Activated CD8-positive, alpha-beta T cell treated with anti-CD3 and anti-CD28 coated beads, Interleukin-2, amount 10 ng/mL, durations not matched to agents 7 days and 5 days (primary cell): ENCODE data around the gene DSTN. TPM values are rescaled to one million over a fixed set of nuclear protein-coding genes. Genes with fewer than 3 reads are reported as not detected.

Experiments
- ATAC-seq: fragments of 150-1000 bp; cut with Tn5 transposase; one replicate; pipeline ENCODE4 v1.10.0; 2021; ENCODE audit warnings: moderate library complexity
- CTCF ChIA-PET: fragments of 350-600 bp; sonication (Branson Sonifier 250); formaldehyde crosslinking; loops from one replicate; lab custom pipeline; 2021; ENCODE audit warnings: antibody characterized with exemption; lab: Charles Lee
- POLR2A ChIA-PET: fragments of 350-600 bp; sonication (Branson Sonifier 250); formaldehyde crosslinking; loops from one replicate; lab custom pipeline; 2021; ENCODE audit warnings: antibody characterized with exemption; lab: Charles Lee
- DNase-seq: peaks from one replicate; pipeline ENCODE4 v3.0.0-alpha.2; 2020
- H3K27ac Mint-ChIP-seq: one replicate; pipeline ENCODE4 v1.8.0; 2021; ENCODE audit warnings: mild to moderate bottlenecking, mixed read lengths
- H3K27me3 Mint-ChIP-seq: one replicate; pipeline ENCODE4 v1.8.0; 2021; ENCODE audit warnings: low read depth, mixed read lengths
- H3K36me3 Mint-ChIP-seq: one replicate; pipeline ENCODE4 v1.8.0; 2021; ENCODE audit warnings: low read depth, mixed read lengths
- H3K4me1 Mint-ChIP-seq: one replicate; pipeline ENCODE4 v1.8.0; 2021; ENCODE audit warnings: low read depth, mixed read lengths
- H3K4me3 Mint-ChIP-seq: one replicate; pipeline ENCODE4 v1.8.0; 2021; ENCODE audit warnings: mild to moderate bottlenecking, mixed read lengths
- H3K9me3 Mint-ChIP-seq: one replicate; pipeline ENCODE4 v1.8.0; 2022; ENCODE audit warnings: mixed read lengths; ENCODE audit not compliant: insufficient read depth
- total RNA-seq, 2 experiments: library from RNA; stranded (reverse); gene quantifications; one replicate each; pipeline ENCODE4 v1.2.3, GENCODE V29; 2021

Gene DSTN
- total RNA-seq, 2 experiments from 2014 or later = 59.0 to 63.6 TPM

GRCh38 chr20:17566345-17566744, 3.5 kb upstream of the DSTN start:
- Mint-ChIP-seq H3K27ac (no peak overlapping the region), H3K4me3 (no peak overlapping the region), H3K27me3 (peaks cover 24% of the 10 kb centered on the region), H3K36me3 (peaks cover 2% of the 10 kb centered on the region), H3K4me1 (peaks cover 11% of the 10 kb centered on the region), H3K9me3 (peaks cover 5% of the 10 kb centered on the region)
- ChIA-PET POLR2A (interaction anchor here (0.7 kb wide), 1 partner anchor 116 kb away, joined by 3 read pairs; the partner anchor contains the start of gene RRBP1), CTCF (interaction anchor here (1.1 kb wide), 2 partner anchors 24 to 44 kb away, joined by 3 to 4 read pairs; no protein-coding TSS in a partner anchor)
- no peak for DNase-seq
- ATAC-seq = no peak

- DNase-seq (no peak), ATAC-seq (no peak)
- ChIA-PET POLR2A (no interaction called here), CTCF (no interaction called here)
- peaks cover 5% of the 10 kb centered on the region for H3K9me3 Mint-ChIP-seq
- H3K4me3 Mint-ChIP-seq = peak overlapping the region; percentile 57
- H3K36me3 Mint-ChIP-seq = peaks cover 3% of the 10 kb centered on the region
- no peak overlapping the region for H3K27ac Mint-ChIP-seq
- H3K4me1 Mint-ChIP-seq = peaks cover 25% of the 10 kb centered on the region
- peaks cover 24% of the 10 kb centered on the region for H3K27me3 Mint-ChIP-seq
These were observed 1.7 kb upstream of the DSTN start for GRCh38 chr20:17568045-17568788.

- CTCF ChIA-PET = interaction anchor here (1.4 to 3.1 kb wide), 2 partner anchors 8 to 64 kb away, joined by 3 to 20 read pairs; no protein-coding TSS in a partner anchor
- Mint-ChIP-seq H3K9me3 (peaks cover 5% of the 10 kb centered on the region), H3K4me3 (peak overlapping the region; percentile 57), H3K27me3 (peaks cover 21% of the 10 kb centered on the region), H3K36me3 (peaks cover 8% of the 10 kb centered on the region), H3K27ac (no peak overlapping the region), H3K4me1 (peaks cover 25% of the 10 kb centered on the region)
- POLR2A ChIA-PET = interaction anchor here (0.5 kb wide), 1 partner anchor 27 kb away, joined by 3 read pairs; no protein-coding TSS in a partner anchor
- DNase-seq (no peak), ATAC-seq (no peak)
These were observed 828 bp upstream of the DSTN start for GRCh38 chr20:17568972-17569521.

DNA sequence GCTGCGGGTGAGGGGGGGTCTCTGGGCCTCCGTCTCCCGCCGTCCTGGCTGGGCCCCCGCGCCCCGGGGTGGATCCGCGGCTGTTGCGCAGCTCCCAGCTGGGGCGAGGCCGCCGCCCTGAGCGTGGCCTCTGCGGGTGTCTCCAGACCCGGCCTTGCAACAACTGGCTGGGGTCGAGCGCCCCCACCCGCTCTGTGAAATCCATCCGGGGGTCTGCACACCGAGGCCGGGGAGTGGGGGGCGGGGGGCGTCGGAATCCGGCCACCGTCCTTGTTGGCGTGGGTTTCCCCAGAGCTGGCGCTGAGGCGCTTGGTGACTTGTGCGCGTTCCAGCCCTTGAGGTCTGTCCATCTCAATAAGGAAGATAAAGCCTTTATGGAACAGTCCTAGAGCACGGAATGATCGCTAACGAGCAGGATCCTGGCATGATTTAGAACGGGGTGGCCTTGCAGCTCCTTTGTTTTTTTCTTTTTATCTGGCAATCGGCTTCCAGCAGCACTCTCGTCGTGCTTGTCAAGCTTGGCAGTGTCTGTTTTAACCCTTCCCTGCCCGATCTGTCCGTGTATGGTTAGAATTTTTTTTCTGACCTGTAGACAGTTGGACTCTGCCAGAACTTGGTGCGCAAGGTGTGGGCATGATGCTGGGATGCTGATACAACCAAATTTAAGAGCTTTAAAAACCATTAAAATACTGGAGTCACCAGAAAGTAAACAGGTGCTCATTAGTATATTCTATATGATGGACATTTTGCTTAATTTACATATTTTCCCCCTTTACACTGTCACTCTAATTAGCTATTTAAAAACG, 675 bp downstream of the DSTN start:
- peak overlapping the region; percentile 92 for H3K4me3 Mint-ChIP-seq
- POLR2A ChIA-PET = interaction anchor here (0.7 to 3.4 kb wide), 11 partner anchors 9 to 718 kb away, joined by 3 to 24 read pairs (median 3); partner anchors contain the start of genes RRBP1 and ZNF133
- CTCF ChIA-PET = interaction anchor here (0.8 to 4.1 kb wide), 19 partner anchors 9 to 368 kb away, joined by 3 to 22 read pairs (median 5); partner anchors contain the start of gene RRBP1
- peaks cover 25% of the 10 kb centered on the region for H3K4me1 Mint-ChIP-seq
- peaks cover 14% of the 10 kb centered on the region for H3K27me3 Mint-ChIP-seq
- peaks cover 5% of the 10 kb centered on the region for H3K9me3 Mint-ChIP-seq
- peaks cover 7% of the 10 kb centered on the region for H3K36me3 Mint-ChIP-seq
- ATAC-seq = peak; percentile 49
- peak overlapping the region; percentile 77 for H3K27ac Mint-ChIP-seq
- DNase-seq = peak; percentile 35

GRCh38 chr20:17571153-17571527, 1.3 kb downstream of the DSTN start:
- Mint-ChIP-seq H3K4me1 (peaks cover 25% of the 10 kb centered on the region), H3K36me3 (peaks cover 7% of the 10 kb centered on the region), H3K27ac (peak overlapping the region; percentile 77), H3K4me3 (peak overlapping the region; percentile 92), H3K27me3 (peaks cover 12% of the 10 kb centered on the region), H3K9me3 (peaks cover 3% of the 10 kb centered on the region)
- ChIA-PET CTCF (interaction anchor here (0.8 to 4.1 kb wide), 17 partner anchors 8 to 368 kb away, joined by 3 to 22 read pairs (median 5); partner anchors contain the start of gene RRBP1), POLR2A (interaction anchor here (0.7 to 3.4 kb wide), 11 partner anchors 8 to 717 kb away, joined by 3 to 24 read pairs (median 3); partner anchors contain the start of genes RRBP1 and ZNF133)
- no peak for ATAC-seq
- peak; percentile 39 for DNase-seq

GRCh38 chr20:17572034-17572638, 2.3 kb downstream of the DSTN start:
- Mint-ChIP-seq H3K27me3 (peaks cover 10% of the 10 kb centered on the region), H3K9me3 (no peaks in the 10 kb centered on the region), H3K27ac (no peak overlapping the region), H3K4me3 (no peak overlapping the region), H3K36me3 (peaks cover 7% of the 10 kb centered on the region), H3K4me1 (peaks cover 22% of the 10 kb centered on the region)
- DNase-seq = no peak
- CTCF ChIA-PET = interaction anchor here (1.3 to 4.1 kb wide), 8 partner anchors 9 to 367 kb away, joined by 3 to 22 read pairs (median 7); partner anchors contain the start of gene RRBP1
- no peak for ATAC-seq
- POLR2A ChIA-PET = interaction anchor here (1.2 to 3.4 kb wide), 3 partner anchors 15 to 110 kb away, joined by 3 to 24 read pairs (median 14); partner anchors contain the start of gene RRBP1

DNA sequence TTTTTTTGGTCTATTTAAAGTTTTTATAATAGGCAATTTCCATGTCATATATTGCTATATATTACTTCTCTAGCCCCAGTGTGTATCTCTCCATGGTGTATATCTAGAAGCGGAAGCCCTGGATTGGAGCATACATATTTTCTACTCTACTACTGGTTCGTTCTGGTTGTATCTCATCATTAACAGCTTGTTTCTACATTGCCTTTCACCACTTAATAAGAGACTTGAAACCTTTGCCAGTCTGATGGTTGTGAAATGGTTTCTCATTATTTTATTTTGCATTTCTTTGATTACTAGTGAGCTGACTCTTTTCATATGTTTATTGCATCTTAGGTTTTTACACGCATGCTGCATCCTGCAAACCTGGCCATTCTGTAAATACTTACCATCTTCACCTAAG, 3.6 kb downstream of the DSTN start:
- ATAC-seq (no peak), DNase-seq (no peak)
- no peak overlapping the region for H3K4me3 Mint-ChIP-seq
- H3K9me3 Mint-ChIP-seq = no peaks in the 10 kb centered on the region
- H3K36me3 Mint-ChIP-seq = peaks cover 7% of the 10 kb centered on the region
- peaks cover 1% of the 10 kb centered on the region for H3K27me3 Mint-ChIP-seq
- no peak overlapping the region for H3K27ac Mint-ChIP-seq
- ChIA-PET CTCF (interaction anchor here (1.0 to 4.1 kb wide), 3 partner anchors 32 to 109 kb away, joined by 3 to 22 read pairs (median 5); partner anchors contain the start of gene RRBP1), POLR2A (interaction anchor here (1.2 kb wide), 1 partner anchor 37 kb away, joined by 3 read pairs; no protein-coding TSS in a partner anchor)
- H3K4me1 Mint-ChIP-seq = peaks cover 22% of the 10 kb centered on the region

- H3K4me3 Mint-ChIP-seq = no peak overlapping the region
- ChIA-PET CTCF (no interaction called here), POLR2A (no interaction called here)
- H3K9me3 Mint-ChIP-seq = no peaks in the 10 kb centered on the region
- ATAC-seq = no peak
- H3K4me1 Mint-ChIP-seq = peaks cover 21% of the 10 kb centered on the region
- H3K36me3 Mint-ChIP-seq = peaks cover 9% of the 10 kb centered on the region
- no peak for DNase-seq
- no peaks in the 10 kb centered on the region for H3K27me3 Mint-ChIP-seq
- no peak overlapping the region for H3K27ac Mint-ChIP-seq
These were observed 6.3 kb downstream of the DSTN start for GRCh38 chr20:17576215-17576614.

- CTCF ChIA-PET = interaction anchor here (1.3 kb wide), 1 partner anchor 9 kb away, joined by 5 read pairs; the partner anchor contains the start of gene DSTN
- POLR2A ChIA-PET = interaction anchor here (0.8 kb wide), 1 partner anchor 9 kb away, joined by 4 read pairs; the partner anchor contains the start of gene DSTN
- peaks cover 2% of the 10 kb centered on the region for H3K36me3 Mint-ChIP-seq
- H3K27ac Mint-ChIP-seq = no peak overlapping the region
- peaks cover 17% of the 10 kb centered on the region for H3K4me1 Mint-ChIP-seq
- no peaks in the 10 kb centered on the region for H3K27me3 Mint-ChIP-seq
- H3K9me3 Mint-ChIP-seq = no peaks in the 10 kb centered on the region
- DNase-seq (no peak), ATAC-seq (no peak)
- H3K4me3 Mint-ChIP-seq = no peak overlapping the region
These were observed 9.6 kb downstream of the DSTN start for GRCh38 chr20:17579369-17580039.

DNA sequence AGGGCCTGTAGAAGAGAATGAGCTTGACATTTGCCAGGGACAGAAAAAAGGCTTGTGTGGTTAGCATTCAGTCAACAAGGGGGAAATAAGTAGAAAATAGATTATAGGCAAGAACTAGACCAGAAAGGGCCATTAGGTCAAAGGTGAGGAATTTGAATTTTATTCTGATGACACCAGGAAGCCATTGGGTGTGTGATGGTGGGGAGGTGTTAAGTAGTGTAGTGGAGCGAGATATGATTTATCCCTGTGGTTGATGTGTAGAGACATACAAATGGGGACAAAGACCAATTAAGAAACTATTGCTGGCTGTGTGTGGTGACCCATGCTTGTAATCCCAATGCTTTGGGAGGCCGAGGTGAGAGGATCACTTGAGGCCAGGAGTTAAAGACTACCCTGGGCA, 11.0 kb downstream of the DSTN start:
- Mint-ChIP-seq H3K4me3 (no peak overlapping the region), H3K36me3 (peaks cover 2% of the 10 kb centered on the region), H3K27ac (no peak overlapping the region), H3K4me1 (peaks cover 17% of the 10 kb centered on the region), H3K27me3 (no peaks in the 10 kb centered on the region), H3K9me3 (no peaks in the 10 kb centered on the region)
- ChIA-PET POLR2A (no interaction called here), CTCF (interaction anchor here (1.1 to 1.7 kb wide), 2 partner anchors 9 to 44 kb away, joined by 4 to 5 read pairs; no protein-coding TSS in a partner anchor)
- no peak for DNase-seq
- ATAC-seq = no peak
